ENCODE measurements around the gene FAT4.
A peak's percentile ranks its signal among the peaks of the same experiment; 100 is the strongest.

Gene FAT4

DNA sequence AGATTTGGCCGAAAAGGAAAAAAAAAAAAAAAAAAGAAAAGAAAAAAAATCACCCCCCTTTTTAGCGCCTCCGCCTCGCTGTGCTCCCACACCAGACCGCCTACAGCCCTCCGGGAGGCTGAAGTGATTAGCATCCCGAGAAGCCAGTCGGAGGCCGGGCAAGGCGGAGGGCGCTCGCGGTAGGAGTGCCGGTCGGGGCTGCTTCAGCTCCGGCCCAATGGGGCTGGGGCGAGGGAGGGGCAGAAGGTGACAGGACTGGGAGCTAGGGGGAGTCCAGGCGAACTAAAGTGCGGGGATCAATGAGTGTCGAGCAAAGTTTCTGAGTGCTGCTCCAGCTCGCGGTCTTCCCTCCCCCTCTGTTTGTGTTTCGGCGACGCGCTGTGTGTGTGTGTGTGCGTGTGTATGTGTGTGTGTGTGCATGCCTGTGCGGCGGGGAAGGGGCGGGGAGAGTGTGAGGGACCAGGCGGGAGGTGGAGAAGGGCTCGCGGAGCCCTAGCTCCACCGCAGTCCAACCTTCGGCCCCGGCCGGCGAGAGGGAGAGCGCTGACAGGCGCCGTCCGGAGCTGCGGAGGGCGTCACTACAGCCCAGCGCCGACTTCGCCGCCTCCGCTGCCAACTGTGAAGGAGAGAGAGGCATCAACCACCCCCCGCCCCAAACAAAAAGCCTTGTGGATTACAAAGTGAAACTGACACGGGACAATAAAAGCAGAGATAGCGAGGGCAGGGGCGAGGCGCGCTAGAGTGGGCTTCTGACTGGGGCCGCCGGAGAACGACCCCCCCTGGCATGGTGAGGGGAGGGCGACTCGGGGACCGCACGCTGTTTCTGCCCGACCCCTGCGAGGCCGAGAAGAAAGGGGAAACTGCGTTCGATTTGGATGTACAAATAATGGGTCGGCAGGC lies at the start of gene FAT4:
Gene FAT4 (plus strand): TSS at position 280 of the 900 bp plus-strand sequence. CDS start 1,457 bp downstream, outside the sequence.
- peak within 1 kb of the TSS; percentile 76 for H3K4me3 ChIP-seq (ENCODE audit: low read depth, low read length)

GRCh38 chr4:125265846-125266245 lies 48.9 kb upstream of the FAT4 start:
- H3K4me3 ChIP-seq (ENCODE audit: low read depth, low read length), result no peak overlapping the region

- H3K4me3 ChIP-seq (ENCODE audit: low read depth, low read length), result no peak overlapping the region
These were observed 47.7 kb upstream of the FAT4 start for GRCh38 chr4:125266901-125267604.

- no peak overlapping the region for H3K4me3 ChIP-seq (ENCODE audit: low read depth, low read length)
These were observed 47.1 kb upstream of the FAT4 start for GRCh38 chr4:125267630-125268029.

GRCh38 chr4:125268068-125268755 lies 46.5 kb upstream of the FAT4 start:
- no peak overlapping the region for H3K4me3 ChIP-seq (ENCODE audit: low read depth, low read length)

DNA sequence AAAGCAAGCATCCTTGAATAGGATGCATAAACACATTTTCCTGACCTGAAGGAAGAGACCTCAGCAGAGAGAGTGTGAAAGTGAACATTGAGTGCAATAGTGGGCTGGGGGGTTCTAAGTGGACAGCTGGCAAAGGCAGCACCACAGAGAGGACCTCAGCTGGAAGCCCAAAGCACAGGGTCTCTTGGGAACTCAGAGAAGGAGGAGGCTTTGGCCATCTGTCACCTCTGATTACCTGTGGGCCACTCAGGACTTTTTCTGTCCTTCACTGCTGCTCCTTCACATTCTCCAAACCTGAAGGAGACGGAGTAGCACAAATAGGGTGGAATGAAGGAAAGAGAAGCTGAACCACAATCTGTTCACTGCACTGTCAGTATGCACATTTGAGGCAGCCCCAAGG lies 37.9 kb upstream of the FAT4 start:
- H3K4me3 ChIP-seq (ENCODE audit: low read depth, low read length), result no peak overlapping the region

GRCh38 chr4:125277790-125278189 lies 37.0 kb upstream of the FAT4 start:
- no peak overlapping the region for H3K4me3 ChIP-seq (ENCODE audit: low read depth, low read length)

- no peak overlapping the region for H3K4me3 ChIP-seq (ENCODE audit: low read depth, low read length)
These were observed 33.8 kb upstream of the FAT4 start for GRCh38 chr4:125280892-125281403.

DNA sequence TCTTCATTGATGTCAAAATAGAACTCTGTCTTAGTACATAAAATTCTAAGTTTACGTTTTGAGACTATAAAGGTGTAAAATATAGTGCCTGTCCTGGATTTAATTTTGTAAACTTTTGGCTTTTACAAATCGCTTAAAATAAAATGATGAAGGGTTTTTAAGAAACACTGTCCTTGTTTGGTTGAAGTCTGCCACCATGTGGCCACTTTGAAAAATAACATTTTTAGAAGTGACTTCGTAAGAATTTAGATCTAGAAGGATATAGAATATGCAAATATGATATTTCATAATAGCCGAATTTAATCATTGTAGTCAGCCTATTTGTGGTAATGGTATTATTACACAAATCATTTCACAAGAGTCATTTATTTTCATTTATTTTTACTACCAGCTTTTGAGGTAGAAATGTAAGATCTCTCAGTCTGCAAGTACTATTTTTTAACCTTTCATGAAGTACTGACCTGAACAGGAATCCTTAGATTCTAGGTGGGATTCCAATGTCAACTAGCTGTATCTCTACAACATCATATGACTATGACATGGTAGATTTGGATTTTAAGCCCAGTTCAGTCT lies 31.0 kb upstream of the FAT4 start:
- H3K4me3 ChIP-seq (ENCODE audit: low read depth, low read length), result no peak overlapping the region

- H3K4me3 ChIP-seq (ENCODE audit: low read depth, low read length), result no peak overlapping the region
These were observed 17.6 kb upstream of the FAT4 start for GRCh38 chr4:125297116-125297515.

DNA sequence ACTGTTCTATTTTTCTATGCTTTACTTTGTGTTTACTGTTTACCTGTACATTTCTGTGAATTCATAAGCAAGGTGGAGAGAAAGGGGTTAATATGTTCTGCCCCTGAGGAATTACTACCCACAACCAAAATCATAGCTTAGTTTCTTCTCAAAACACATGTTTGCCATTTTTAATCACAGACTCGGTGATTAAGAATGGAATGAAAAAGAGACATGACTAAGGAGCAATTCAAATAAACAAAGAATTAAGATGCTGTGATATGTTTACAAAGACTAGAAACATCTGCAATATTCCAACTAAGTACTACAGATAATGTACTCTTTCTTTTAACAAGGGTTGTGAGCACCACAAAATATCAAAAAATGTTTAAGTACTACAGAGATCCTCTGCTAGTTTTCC lies 11.7 kb upstream of the FAT4 start:
- H3K4me3 ChIP-seq (ENCODE audit: low read depth, low read length), result no peak overlapping the region

- no peak overlapping the region for H3K4me3 ChIP-seq (ENCODE audit: low read depth, low read length)
These were observed 10.9 kb upstream of the FAT4 start for GRCh38 chr4:125303821-125304220.

- no peak overlapping the region for H3K4me3 ChIP-seq (ENCODE audit: low read depth, low read length)
These were observed 8.6 kb upstream of the FAT4 start for GRCh38 chr4:125306112-125306511.

- H3K4me3 ChIP-seq (ENCODE audit: low read depth, low read length), result no peak overlapping the region
These were observed 8.2 kb upstream of the FAT4 start for GRCh38 chr4:125306533-125306932.

DNA sequence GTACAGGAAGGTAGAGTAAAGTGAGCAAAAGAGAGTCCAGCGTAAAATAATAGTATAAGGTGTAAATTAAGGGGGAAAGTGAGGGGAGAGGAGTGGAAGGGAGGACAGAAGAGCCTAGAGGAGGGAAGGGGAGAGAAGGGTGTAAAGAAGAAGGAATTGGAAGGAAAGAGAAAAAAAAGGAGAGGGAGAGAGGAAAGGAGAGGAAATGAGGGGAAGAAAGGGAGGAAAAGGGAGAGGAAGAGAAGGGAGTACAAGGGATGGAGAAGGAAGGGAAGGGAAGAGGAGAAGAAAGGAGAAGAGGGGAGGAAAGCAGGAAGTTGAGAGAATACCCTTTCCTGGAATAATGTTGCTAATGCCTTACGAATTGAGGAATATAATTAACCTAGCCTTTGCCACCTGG lies 3.3 kb upstream of the FAT4 start:
- no peak overlapping the region for H3K4me3 ChIP-seq (ENCODE audit: low read depth, low read length)

GRCh38 chr4:125313497-125313896 lies 1.3 kb upstream of the FAT4 start:
- H3K4me3 ChIP-seq (ENCODE audit: low read depth, low read length), result no peak overlapping the region

GRCh38 chr4:125313989-125314667 lies 627 bp upstream of the FAT4 start:
- peak overlapping the region; percentile 10 for H3K4me3 ChIP-seq (ENCODE audit: low read depth, low read length)

GRCh38 chr4:125315576-125316400 lies 1.0 kb downstream of the FAT4 start:
- peak overlapping the region; percentile 76 for H3K4me3 ChIP-seq (ENCODE audit: low read depth, low read length)

GRCh38 chr4:125316401-125316790 lies 1.6 kb downstream of the FAT4 start:
- H3K4me3 ChIP-seq (ENCODE audit: low read depth, low read length), result peak overlapping the region; percentile 76

Data from iPS-11a (cell line).